Naive thymus-derived CD8-positive, alpha-beta T cell (primary cell): ENCODE results near the gene ZSCAN1. TPM values are rescaled to one million over a fixed set of nuclear protein-coding genes. Genes with fewer than 3 reads are reported as not detected.

Experiments used
- ATAC-seq, 2 donors: fragments of 150-1000 bp; cut with Tn5 transposase in 1 of 2; sonication (Bioruptor Pico), chemical (Tn5 transposase) in 1 of 2; 1 replicate in 1 of 2; 2 replicates in 1 of 2; pipeline ENCODE4 v1.10.0; 2021; ENCODE audit warnings: mild to moderate bottlenecking in 2 of 2, moderate library complexity in 2 of 2
- POLR2A ChIA-PET: fragments of 350-600 bp; sonication (Branson Sonifier 250); formaldehyde crosslinking; loops from one replicate; lab custom pipeline; 2021; ENCODE audit warnings: antibody characterized with exemption; lab: Charles Lee
- DNase-seq, 10 donors: peaks; one replicate each; pipeline versions ENCODE4 v3.0.0 to v3.0.0-alpha.2; 2020 to 2022
- H3K27ac Mint-ChIP-seq, 10 donors: one replicate each; pipeline ENCODE4 v1.8.0; 2020 to 2022; ENCODE audit warnings: mild to moderate bottlenecking in 10 of 10, mixed read lengths in 10 of 10, moderate library complexity in 4 of 10, inconsistent platforms in 1 of 10
- H3K27me3 Mint-ChIP-seq, 5 donors: one replicate each; pipeline ENCODE4 v1.8.0; 2021 to 2022; ENCODE audit warnings: mixed read lengths in 5 of 5
- H3K36me3 Mint-ChIP-seq, 3 donors: one replicate each; pipeline ENCODE4 v1.8.0; 2020 to 2022; ENCODE audit warnings: mixed read lengths in 3 of 3, mild to moderate bottlenecking in 2 of 3, inconsistent platforms in 1 of 3
- H3K4me1 Mint-ChIP-seq, 4 donors: one replicate each; pipeline ENCODE4 v1.8.0; 2021 to 2022; ENCODE audit warnings: mixed read lengths in 4 of 4
- H3K4me3 Mint-ChIP-seq, 10 donors: one replicate each; pipeline ENCODE4 v1.8.0; 2020 to 2022; ENCODE audit warnings: mild to moderate bottlenecking in 10 of 10, mixed read lengths in 10 of 10, moderate library complexity in 6 of 10, inconsistent platforms in 1 of 10
- H3K9me3 Mint-ChIP-seq, 9 donors: one replicate each; pipeline ENCODE4 v1.8.0; 2020 to 2022; ENCODE audit warnings: mixed read lengths in 9 of 9, mild to moderate bottlenecking in 3 of 9, inconsistent platforms in 1 of 9, moderate library complexity in 1 of 9
- polyA plus RNA-seq, 3 donors: library from polyadenylated mRNA; unstranded; fragments of 300-500 nt; fragmentation: Illumina TruSeq; gene quantifications; one replicate each; pipeline ENCODE4 v1.2.3, GENCODE V29; 2021
- total RNA-seq, 8 experiments: library from RNA in 2 of 8; stranded (reverse) in 2 of 8; gene quantifications; one replicate each; pipeline ENCODE4 v1.2.3 and lab custom pipeline; 2021 to 2026

ZSCAN1 gene
- total and polyA plus RNA-seq, 5 experiments from 2014 or later = not detected

- peaks cover 6 to 12% (median 8%) of the 10 kb centered on the region in 4 donors for H3K4me1 Mint-ChIP-seq
- peaks cover 5 to 30% (median 17%) of the 10 kb centered on the region in 5 donors for H3K27me3 Mint-ChIP-seq
- peak overlapping the region in 5 of 10 donors; percentile 88 to 97 (median 93) for H3K27ac Mint-ChIP-seq
- H3K4me3 Mint-ChIP-seq = peak overlapping the region in 8 of 10 donors; percentile 77 to 91 (median 86)
- H3K36me3 Mint-ChIP-seq = peaks cover 26 to 53% (median 26%) of the 10 kb centered on the region in 3 donors
- POLR2A ChIA-PET = interaction anchor here (0.5 to 2.8 kb wide), 23 partner anchors 9 to 818 kb away, joined by 3 to 25 read pairs (median 5); partner anchors contain the start of genes ZBTB45, ZNF274, ZNF329 and ZNF606
- H3K9me3 Mint-ChIP-seq = peaks cover 0 to 86% (median 34%) of the 10 kb centered on the region in 9 donors
- DNase-seq = peak in 1 of 10 donors; percentile 50
- no peak for ATAC-seq
Measured at GRCh38 chr19:58058467-58058866, 24.6 kb downstream of the ZSCAN1 start.

GRCh38 chr19:58059003-58059670 is 25.3 kb downstream of the ZSCAN1 start, which contains the start of gene ZNF135:
TSS of gene ZNF135 (plus strand) at chr19:58059282. CDS start at chr19:58060003, 721 bp downstream.
- Mint-ChIP-seq H3K9me3 (peaks cover 0 to 87% (median 37%) of the 10 kb centered on the region in 9 donors), H3K36me3 (peaks cover 31 to 59% (median 33%) of the 10 kb centered on the region in 3 donors)

GRCh38 chr19:58059671-58060078 is 25.9 kb downstream of the ZSCAN1 start:
- POLR2A ChIA-PET = interaction anchor here (0.6 to 2.8 kb wide), 14 partner anchors 8 to 670 kb away, joined by 3 to 25 read pairs (median 8); partner anchors contain the start of genes ZNF274, ZNF548, ZNF606 and ZNF8
- DNase-seq (peak in 1 of 10 donors; percentile 60), ATAC-seq (no peak)
- peak overlapping the region; percentile 22 to 91 (median 85) for H3K4me3 Mint-ChIP-seq
- H3K27me3 Mint-ChIP-seq = peaks cover 2 to 23% (median 15%) of the 10 kb centered on the region in 5 donors
- H3K9me3 Mint-ChIP-seq = peaks cover 0 to 84% (median 35%) of the 10 kb centered on the region in 9 donors
- H3K36me3 Mint-ChIP-seq = peaks cover 32 to 57% (median 33%) of the 10 kb centered on the region in 3 donors
- H3K4me1 Mint-ChIP-seq = peaks cover 6 to 12% (median 8%) of the 10 kb centered on the region in 4 donors
- H3K27ac Mint-ChIP-seq = peak overlapping the region in 3 of 10 donors; percentile 55 to 97 (median 73)

More at GRCh38 chr19:58059003-58059670, 25.3 kb downstream of the ZSCAN1 start, which contains the start of gene ZNF135:
- peak; percentile 42 to 91 (median 72) for DNase-seq
- H3K4me3 Mint-ChIP-seq = peak within 1 kb of the TSS; percentile 77 to 91 (median 86)
- POLR2A ChIA-PET = interaction anchor here (0.5 to 2.8 kb wide), 25 partner anchors 8 to 819 kb away, joined by 3 to 25 read pairs (median 5); partner anchors contain the start of genes ZBTB45, ZNF274, ZNF329 and ZNF548
- peak; percentile 94 to 95 for ATAC-seq
- H3K4me1 Mint-ChIP-seq = peaks cover 6 to 12% (median 8%) of the 10 kb centered on the region in 4 donors
- H3K27ac Mint-ChIP-seq = peak within 1 kb of the TSS; percentile 60 to 97 (median 90)
- H3K27me3 Mint-ChIP-seq = peaks cover 5 to 28% (median 17%) of the 10 kb centered on the region in 5 donors

GRCh38 chr19:58060231-58060630 is 26.4 kb downstream of the ZSCAN1 start:
- Mint-ChIP-seq H3K27me3 (peaks cover 1 to 18% (median 11%) of the 10 kb centered on the region in 5 donors), H3K4me1 (peaks cover 5 to 9% (median 7%) of the 10 kb centered on the region in 4 donors), H3K9me3 (peaks cover 0 to 84% (median 35%) of the 10 kb centered on the region in 9 donors), H3K27ac (peak overlapping the region in 4 of 10 donors; percentile 55 to 97 (median 70)), H3K4me3 (peak overlapping the region; percentile 22 to 91 (median 64)), H3K36me3 (peaks cover 31 to 59% (median 32%) of the 10 kb centered on the region in 3 donors)
- POLR2A ChIA-PET = interaction anchor here (0.6 to 2.8 kb wide), 13 partner anchors 25 to 671 kb away, joined by 3 to 25 read pairs (median 8); partner anchors contain the start of genes ZNF274, ZNF548, ZNF606 and ZSCAN18
- DNase-seq = peak in 1 of 10 donors; percentile 32
- no peak for ATAC-seq

- H3K36me3 Mint-ChIP-seq = peaks cover 29 to 72% (median 51%) of the 10 kb centered on the region in 3 donors
- H3K27me3 Mint-ChIP-seq = peaks cover 0 to 4% (median 0%) of the 10 kb centered on the region in 5 donors
- H3K9me3 Mint-ChIP-seq = peaks cover 10 to 87% (median 49%) of the 10 kb centered on the region in 9 donors
- peaks cover 4 to 8% (median 4%) of the 10 kb centered on the region in 4 donors for H3K4me1 Mint-ChIP-seq
- H3K4me3 Mint-ChIP-seq = no peak overlapping the region
- H3K27ac Mint-ChIP-seq = no peak overlapping the region
- DNase-seq (peak in 1 of 10 donors; percentile 7), ATAC-seq (no peak)
- POLR2A ChIA-PET = no interaction called here
Measured at GRCh38 chr19:58063712-58064111, 29.9 kb downstream of the ZSCAN1 start.

- POLR2A ChIA-PET = interaction anchor here (1.0 kb wide), 1 partner anchor 9 kb away, joined by 5 read pairs; the partner anchor contains the start of gene ZNF135
- no peaks in the 10 kb centered on the region for H3K27me3 Mint-ChIP-seq
- H3K36me3 Mint-ChIP-seq = peaks cover 23 to 76% (median 61%) of the 10 kb centered on the region in 3 donors
- H3K4me1 Mint-ChIP-seq = no peaks in the 10 kb centered on the region
- H3K4me3 Mint-ChIP-seq = no peak overlapping the region
- DNase-seq = peak in 1 of 10 donors; percentile 26
- no peak for ATAC-seq
- H3K27ac Mint-ChIP-seq = no peak overlapping the region
- peaks cover 10 to 94% (median 57%) of the 10 kb centered on the region in 9 donors for H3K9me3 Mint-ChIP-seq
Measured at GRCh38 chr19:58067240-58067912, 33.6 kb downstream of the ZSCAN1 start.

GRCh38 chr19:58079792-58080191 is 46.0 kb downstream of the ZSCAN1 start:
- ATAC-seq = no peak
- Mint-ChIP-seq H3K36me3 (peaks cover 10 to 47% (median 26%) of the 10 kb centered on the region in 3 donors), H3K27ac (no peak overlapping the region), H3K4me1 (peaks cover 0 to 2% (median 0%) of the 10 kb centered on the region in 4 donors), H3K4me3 (no peak overlapping the region), H3K27me3 (no peaks in the 10 kb centered on the region), H3K9me3 (peaks cover 5 to 87% (median 42%) of the 10 kb centered on the region in 9 donors)
- DNase-seq = no peak
- POLR2A ChIA-PET = no interaction called here

GRCh38 chr19:58083021-58083420 is 49.2 kb downstream of the ZSCAN1 start:
- no peak overlapping the region for H3K4me3 Mint-ChIP-seq
- H3K27ac Mint-ChIP-seq = no peak overlapping the region
- DNase-seq (no peak), ATAC-seq (no peak)
- no peaks in the 10 kb centered on the region for H3K27me3 Mint-ChIP-seq
- POLR2A ChIA-PET = no interaction called here
- peaks cover 8 to 46% (median 16%) of the 10 kb centered on the region in 3 donors for H3K36me3 Mint-ChIP-seq
- peaks cover 0 to 2% (median 0%) of the 10 kb centered on the region in 4 donors for H3K4me1 Mint-ChIP-seq
- H3K9me3 Mint-ChIP-seq = peaks cover 3 to 87% (median 30%) of the 10 kb centered on the region in 9 donors

GRCh38 chr19:58084596-58085347 is 50.9 kb downstream of the ZSCAN1 start:
- Mint-ChIP-seq H3K4me1 (peaks cover 0 to 2% (median 0%) of the 10 kb centered on the region in 4 donors), H3K27ac (no peak overlapping the region), H3K27me3 (no peaks in the 10 kb centered on the region), H3K4me3 (no peak overlapping the region), H3K9me3 (peaks cover 1 to 85% (median 28%) of the 10 kb centered on the region in 9 donors), H3K36me3 (peaks cover 8 to 42% (median 16%) of the 10 kb centered on the region in 3 donors)
- DNase-seq (no peak), ATAC-seq (no peak)
- POLR2A ChIA-PET = no interaction called here

GRCh38 chr19:58085348-58085875 is 51.6 kb downstream of the ZSCAN1 start:
- peaks cover 1 to 85% (median 24%) of the 10 kb centered on the region in 9 donors for H3K9me3 Mint-ChIP-seq
- H3K4me1 Mint-ChIP-seq = peaks cover 0 to 2% (median 0%) of the 10 kb centered on the region in 4 donors
- no peaks in the 10 kb centered on the region for H3K27me3 Mint-ChIP-seq
- POLR2A ChIA-PET = no interaction called here
- no peak overlapping the region for H3K4me3 Mint-ChIP-seq
- ATAC-seq (no peak), DNase-seq (no peak)
- H3K27ac Mint-ChIP-seq = no peak overlapping the region
- peaks cover 8 to 38% (median 16%) of the 10 kb centered on the region in 3 donors for H3K36me3 Mint-ChIP-seq
